Breast epithelium (tissue), 3 donors: ENCODE measurements around the gene ENOX1.

Experiments
- CTCF ChIP-seq, 3 donors: fragments of 450-650 bp; IDR thresholded peaks; one replicate each; pipeline ENCODE4 v1.5.1; 2016 to 2017; ENCODE audit warnings: antibody characterized with exemption in 3 of 3, mild to moderate bottlenecking in 3 of 3, moderate library complexity in 3 of 3
- POLR2A ChIP-seq: fragments of 450-650 bp; IDR thresholded peaks from one replicate; pipeline ENCODE4 v1.6.1; 2016; ENCODE audit warnings: antibody characterized with exemption, mild to moderate bottlenecking, moderate library complexity
- POLR2AphosphoS5 ChIP-seq, 3 donors: sonication (generic); formaldehyde crosslinking; IDR thresholded peaks; one replicate each; pipeline ENCODE4 v1.6.1; 2017; ENCODE audit warnings: antibody characterized with exemption in 3 of 3

- TF ChIP-seq CTCF (IDR thresholded peaks at IDR 0.05) (no peak), POLR2AphosphoS5 (IDR thresholded peaks at IDR 0.05) (no peak), POLR2A (no peak)
Observed at GRCh38 chr13:43377973-43378372, 408.8 kb downstream of the ENOX1 start.
